Rectal smooth muscle tissue (tissue), 1 donor: ENCODE measurements around the gene TMEM106C.

ENCODE experiments used
- H3K27ac ChIP-seq: one replicate; pipeline ENCODE4 v1.7.0; 2013; ENCODE audit warnings: low read depth, low read length, inconsistent platforms
- H3K27me3 ChIP-seq: one replicate; pipeline ENCODE4 v1.7.0; 2013; ENCODE audit warnings: low read length; ENCODE audit not compliant: control insufficient read depth, insufficient read depth
- H3K36me3 ChIP-seq: one replicate; pipeline ENCODE4 v1.7.0; 2013; ENCODE audit warnings: low read length; ENCODE audit not compliant: control insufficient read depth, insufficient read depth
- H3K4me1 ChIP-seq: one replicate; pipeline ENCODE4 v1.7.0; 2013; ENCODE audit warnings: low read length; ENCODE audit not compliant: control insufficient read depth, insufficient read depth
- H3K4me3 ChIP-seq: one replicate; pipeline ENCODE4 v1.7.0; 2013; ENCODE audit warnings: low read length
- H3K9ac ChIP-seq: one replicate; pipeline ENCODE4 v1.7.0; 2013; ENCODE audit warnings: low read length

Gene TMEM106C

DNA sequence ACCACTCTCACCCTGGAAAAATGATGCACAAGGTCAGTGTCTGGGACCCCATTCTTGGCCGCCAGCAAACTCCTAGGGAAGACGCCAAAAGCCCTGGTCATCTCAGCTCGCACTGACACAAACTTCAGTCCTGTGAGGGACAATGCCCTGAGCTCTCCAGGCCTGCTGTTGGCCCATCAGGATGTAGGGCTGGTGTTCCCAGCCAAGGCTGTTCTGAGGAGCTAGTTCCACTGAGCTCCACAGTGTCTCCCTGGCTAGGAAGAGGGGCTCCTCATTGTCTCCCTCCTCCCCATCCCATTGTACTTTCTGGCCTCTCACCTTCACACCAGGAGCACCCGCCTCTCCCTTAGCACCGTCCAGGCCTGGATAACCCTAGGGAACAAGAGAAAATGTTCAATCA lies 30.1 kb downstream of the TMEM106C start:
- H3K36me3 ChIP-seq = no peaks in the 10 kb centered on the region
- no peaks in the 10 kb centered on the region for H3K27me3 ChIP-seq
- no peak overlapping the region for H3K27ac ChIP-seq
- H3K4me1 ChIP-seq = no peaks in the 10 kb centered on the region
- no peak overlapping the region for H3K9ac ChIP-seq
- no peak overlapping the region for H3K4me3 ChIP-seq

DNA sequence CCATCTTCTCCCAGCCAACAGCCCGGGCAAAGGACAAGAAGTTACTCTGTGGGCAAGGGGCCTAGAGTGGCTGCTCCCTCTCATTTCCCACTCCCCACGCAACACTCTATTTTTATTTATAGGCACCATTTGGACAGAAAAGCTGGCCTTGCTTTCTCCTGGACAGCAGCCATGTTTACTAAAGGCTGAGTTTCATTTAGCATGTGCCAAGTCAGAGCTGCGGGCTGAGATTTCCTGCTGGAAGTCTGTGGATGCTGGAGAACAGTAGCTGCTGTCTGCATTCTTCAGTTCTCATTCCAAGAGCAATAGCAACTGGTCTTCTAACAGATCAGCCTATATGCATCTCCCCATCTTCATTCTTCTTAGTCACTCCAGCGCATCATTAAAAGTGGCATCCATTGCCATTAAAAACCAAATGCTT lies 32.6 kb downstream of the TMEM106C start:
- Histone ChIP-seq H3K4me3 (no peak overlapping the region), H3K4me1 (no peaks in the 10 kb centered on the region), H3K27ac (no peak overlapping the region), H3K36me3 (no peaks in the 10 kb centered on the region), H3K27me3 (peaks cover 6% of the 10 kb centered on the region), H3K9ac (no peak overlapping the region)

DNA sequence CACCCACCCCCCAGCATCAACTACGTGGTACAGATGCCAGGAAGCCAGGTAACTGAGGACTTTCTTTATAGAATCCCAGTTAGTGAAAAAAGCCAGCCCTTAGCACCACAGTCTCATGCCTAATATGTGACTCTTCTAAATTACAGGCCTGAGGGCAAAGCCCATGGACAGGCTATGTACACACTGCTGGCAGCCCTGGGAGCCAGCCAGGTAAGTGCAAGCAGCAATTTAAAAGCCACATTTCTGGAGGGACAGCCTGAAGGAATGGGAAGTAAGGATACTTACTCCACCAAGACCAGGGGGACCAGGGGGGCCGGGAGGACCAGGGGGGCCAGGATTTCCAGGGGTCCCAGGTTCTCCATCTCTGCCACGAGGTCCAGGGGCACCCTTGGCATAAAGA lies 33.9 kb downstream of the TMEM106C start:
- Histone ChIP-seq H3K27me3 (peaks cover 10% of the 10 kb centered on the region), H3K4me3 (no peak overlapping the region), H3K36me3 (no peaks in the 10 kb centered on the region), H3K27ac (no peak overlapping the region), H3K4me1 (peaks cover 4% of the 10 kb centered on the region), H3K9ac (no peak overlapping the region)

DNA sequence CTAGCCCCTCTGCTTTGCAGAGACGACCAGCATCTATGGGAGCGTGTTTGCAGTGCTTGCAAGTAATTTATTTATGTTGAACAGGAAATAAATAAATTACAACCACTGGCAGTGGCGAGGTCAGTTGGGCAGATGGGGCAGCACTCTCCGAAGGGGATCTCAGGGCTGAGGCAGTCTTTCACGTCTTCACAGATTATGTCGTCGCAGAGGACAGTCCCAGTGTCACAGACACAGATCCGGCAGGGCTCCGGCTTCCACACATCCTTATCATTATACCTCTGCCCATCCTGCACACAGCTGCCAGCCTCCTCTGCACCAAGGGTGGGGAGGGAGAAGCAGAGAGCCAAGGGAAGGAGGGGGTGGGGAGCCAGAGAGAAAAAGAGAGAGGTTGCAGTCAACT lies 36.4 kb downstream of the TMEM106C start:
- Histone ChIP-seq H3K4me1 (peaks cover 8% of the 10 kb centered on the region), H3K4me3 (no peak overlapping the region), H3K9ac (no peak overlapping the region), H3K27ac (no peak overlapping the region), H3K27me3 (peaks cover 31% of the 10 kb centered on the region), H3K36me3 (no peaks in the 10 kb centered on the region)

DNA sequence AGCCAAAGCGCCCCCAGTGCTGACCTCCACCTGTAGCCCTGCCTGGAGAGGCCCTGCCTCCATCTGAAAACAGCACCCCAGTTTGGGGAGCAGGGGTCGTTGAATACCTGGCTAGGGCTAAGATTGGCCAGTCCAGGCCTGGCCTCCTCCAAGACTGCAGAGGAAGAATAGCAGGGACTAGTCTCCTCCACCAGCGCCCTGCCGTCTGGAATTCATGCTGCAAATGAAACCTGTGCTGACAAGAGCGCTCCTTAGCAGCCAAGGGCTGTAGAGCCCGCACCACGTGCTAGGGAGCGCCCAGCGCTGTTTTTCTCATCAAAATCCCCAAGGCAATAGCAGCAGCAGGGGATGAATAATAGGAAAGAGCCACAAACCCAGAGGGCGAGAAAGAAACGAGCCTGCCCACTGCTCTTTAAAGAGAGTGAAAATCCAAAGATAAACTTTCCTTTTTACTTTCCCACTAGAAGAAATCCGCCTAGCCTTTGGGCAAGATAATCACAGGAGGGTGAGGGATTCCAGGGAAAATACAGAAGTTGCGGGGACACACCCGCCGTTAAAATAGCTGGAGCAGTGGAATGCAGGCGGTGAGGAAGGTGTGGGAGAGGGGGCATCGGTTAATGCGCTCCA lies 37.6 kb downstream of the TMEM106C start:
- peaks cover 8% of the 10 kb centered on the region for H3K4me1 ChIP-seq
- peaks cover 41% of the 10 kb centered on the region for H3K27me3 ChIP-seq
- no peak overlapping the region for H3K9ac ChIP-seq
- H3K4me3 ChIP-seq = peak overlapping the region; percentile 66
- no peaks in the 10 kb centered on the region for H3K36me3 ChIP-seq
- H3K27ac ChIP-seq = no peak overlapping the region

DNA sequence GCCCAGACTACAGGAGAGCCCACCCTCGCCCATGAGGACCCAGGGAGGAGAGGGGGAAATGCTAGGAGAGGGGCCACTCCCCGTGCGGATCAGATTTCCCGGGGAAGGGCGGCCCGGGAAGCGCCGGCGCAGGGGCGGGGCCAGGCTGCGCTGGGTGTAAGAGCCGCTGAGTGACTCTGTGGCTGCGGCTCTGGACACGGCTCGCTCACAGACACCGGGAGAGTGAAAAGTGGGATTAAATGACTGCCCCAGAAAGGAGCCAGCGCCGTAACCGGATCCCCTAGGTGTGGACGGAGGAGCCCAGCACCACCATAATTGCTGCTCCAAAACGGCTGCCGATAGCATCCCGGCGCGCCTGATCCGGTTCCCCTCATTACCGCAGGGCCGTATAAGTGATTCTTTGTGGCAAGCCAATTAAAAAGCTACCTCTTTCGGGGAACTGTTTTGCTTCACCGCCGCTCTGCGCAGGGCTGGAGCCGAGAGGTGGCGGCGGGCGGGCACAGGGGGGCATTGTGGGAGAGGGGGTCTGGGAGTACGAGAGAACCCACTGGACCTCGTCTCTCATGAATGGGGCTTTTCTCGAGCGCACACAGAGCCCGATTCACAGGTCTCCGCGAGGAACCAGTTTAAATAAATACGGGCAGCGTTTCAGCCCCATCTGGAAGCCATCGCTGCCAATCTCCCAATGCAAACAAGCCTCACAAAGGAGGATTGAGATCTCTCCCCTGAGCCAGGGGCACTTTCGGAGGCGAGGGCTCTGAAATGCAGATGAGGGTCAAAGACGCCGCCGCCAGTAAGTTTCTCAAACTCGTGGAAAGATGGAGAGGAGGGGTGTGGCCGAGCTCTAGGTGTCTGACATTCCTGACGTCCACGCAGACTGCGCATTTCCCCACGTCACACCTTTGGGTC lies 38.4 kb downstream of the TMEM106C start:
- H3K4me1 ChIP-seq = peaks cover 8% of the 10 kb centered on the region

DNA sequence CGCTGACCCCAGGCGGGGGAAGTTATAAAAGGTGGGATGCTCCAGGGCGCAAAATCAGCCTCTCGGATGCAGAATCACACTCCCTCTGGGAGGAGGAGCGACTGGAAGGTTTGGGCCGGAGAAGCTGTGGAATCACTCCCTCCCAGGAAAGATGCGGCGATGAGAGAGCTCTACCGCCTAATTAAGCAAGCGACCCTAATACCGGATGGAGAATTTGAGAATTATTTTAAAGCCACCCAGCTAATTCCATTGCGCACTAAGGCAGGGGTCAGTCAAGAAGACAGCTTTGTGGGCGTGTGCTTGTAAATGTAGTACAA lies 39.0 kb downstream of the TMEM106C start:
- H3K27ac ChIP-seq = no peak overlapping the region
- no peaks in the 10 kb centered on the region for H3K36me3 ChIP-seq
- H3K4me1 ChIP-seq = peaks cover 8% of the 10 kb centered on the region
- H3K27me3 ChIP-seq = peaks cover 44% of the 10 kb centered on the region
- H3K9ac ChIP-seq = no peak overlapping the region
- peak overlapping the region; percentile 66 for H3K4me3 ChIP-seq

More for the DNA sequence above, 38.4 kb downstream of the TMEM106C start:
- Histone ChIP-seq H3K36me3 (no peaks in the 10 kb centered on the region), H3K4me3 (peak overlapping the region; percentile 66), H3K27ac (no peak overlapping the region), H3K9ac (no peak overlapping the region), H3K27me3 (peaks cover 41% of the 10 kb centered on the region)

DNA sequence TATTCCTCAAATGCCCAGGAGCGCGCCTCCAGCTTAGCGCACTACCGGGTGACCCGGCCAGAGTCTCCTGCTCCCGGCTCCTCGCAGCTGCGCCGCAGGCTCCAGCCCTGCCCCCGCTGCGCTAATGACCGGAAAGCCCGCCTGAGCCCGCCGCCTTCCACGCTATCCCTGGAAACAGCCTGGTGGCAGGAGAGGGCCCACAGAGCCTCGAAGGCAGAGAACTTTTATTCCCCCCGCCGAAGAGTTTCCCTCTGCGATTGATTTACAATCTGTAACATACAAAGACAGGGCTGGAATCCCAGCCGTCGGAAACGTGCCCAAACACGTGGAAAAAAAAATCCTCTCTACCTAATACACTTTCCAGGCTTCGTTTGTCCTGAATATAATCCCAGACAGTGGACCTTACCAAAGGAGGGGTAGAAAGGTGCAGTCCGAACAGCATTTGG lies 39.4 kb downstream of the TMEM106C start:
- H3K36me3 ChIP-seq = no peaks in the 10 kb centered on the region
- peaks cover 44% of the 10 kb centered on the region for H3K27me3 ChIP-seq
- H3K27ac ChIP-seq = no peak overlapping the region
- H3K4me3 ChIP-seq = peak overlapping the region; percentile 33
- peaks cover 8% of the 10 kb centered on the region for H3K4me1 ChIP-seq
- H3K9ac ChIP-seq = no peak overlapping the region

DNA sequence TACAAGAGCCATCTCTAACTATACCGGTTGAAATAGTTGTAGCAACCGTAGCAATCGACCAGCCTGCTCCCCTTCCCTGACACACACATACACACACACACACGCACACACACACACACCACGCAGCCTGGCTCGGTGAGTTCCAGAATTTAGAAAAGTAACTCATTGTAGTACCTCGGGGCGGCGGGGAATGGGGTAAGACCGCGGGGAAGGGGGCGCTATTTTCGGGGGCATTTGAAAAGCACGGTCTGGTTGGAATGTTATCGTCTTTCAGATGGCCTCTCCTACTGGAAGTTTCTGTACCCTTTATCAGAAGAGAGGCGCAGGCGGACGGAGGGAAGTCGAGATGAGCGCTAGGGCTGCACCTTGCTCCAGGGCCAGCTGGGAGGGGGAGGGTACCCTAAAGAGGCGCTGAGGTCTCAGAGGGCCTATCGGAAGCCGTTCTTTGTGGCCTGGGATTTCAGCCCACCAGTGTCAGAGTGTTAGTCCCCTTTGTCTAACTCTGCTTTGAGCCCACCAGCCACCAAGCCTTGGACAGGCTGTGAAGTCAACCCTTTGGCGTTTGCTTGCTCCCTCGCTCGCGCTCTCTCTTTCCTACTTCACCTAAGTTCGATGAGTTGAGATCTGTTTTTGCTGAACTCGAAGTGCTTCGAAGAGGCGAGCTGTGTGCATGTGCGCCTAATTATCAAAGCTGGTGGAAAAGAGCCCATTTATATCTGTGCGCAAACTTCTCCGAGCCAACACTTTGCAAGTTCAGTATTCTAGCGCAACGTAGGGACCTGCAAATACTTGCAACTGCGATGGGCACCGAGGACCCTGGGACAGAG lies 40.0 kb downstream of the TMEM106C start:
- no peak overlapping the region for H3K27ac ChIP-seq
- no peak overlapping the region for H3K9ac ChIP-seq
- no peaks in the 10 kb centered on the region for H3K36me3 ChIP-seq
- H3K4me3 ChIP-seq = peak overlapping the region; percentile 44
- H3K4me1 ChIP-seq = peaks cover 8% of the 10 kb centered on the region
- H3K27me3 ChIP-seq = peaks cover 44% of the 10 kb centered on the region

DNA sequence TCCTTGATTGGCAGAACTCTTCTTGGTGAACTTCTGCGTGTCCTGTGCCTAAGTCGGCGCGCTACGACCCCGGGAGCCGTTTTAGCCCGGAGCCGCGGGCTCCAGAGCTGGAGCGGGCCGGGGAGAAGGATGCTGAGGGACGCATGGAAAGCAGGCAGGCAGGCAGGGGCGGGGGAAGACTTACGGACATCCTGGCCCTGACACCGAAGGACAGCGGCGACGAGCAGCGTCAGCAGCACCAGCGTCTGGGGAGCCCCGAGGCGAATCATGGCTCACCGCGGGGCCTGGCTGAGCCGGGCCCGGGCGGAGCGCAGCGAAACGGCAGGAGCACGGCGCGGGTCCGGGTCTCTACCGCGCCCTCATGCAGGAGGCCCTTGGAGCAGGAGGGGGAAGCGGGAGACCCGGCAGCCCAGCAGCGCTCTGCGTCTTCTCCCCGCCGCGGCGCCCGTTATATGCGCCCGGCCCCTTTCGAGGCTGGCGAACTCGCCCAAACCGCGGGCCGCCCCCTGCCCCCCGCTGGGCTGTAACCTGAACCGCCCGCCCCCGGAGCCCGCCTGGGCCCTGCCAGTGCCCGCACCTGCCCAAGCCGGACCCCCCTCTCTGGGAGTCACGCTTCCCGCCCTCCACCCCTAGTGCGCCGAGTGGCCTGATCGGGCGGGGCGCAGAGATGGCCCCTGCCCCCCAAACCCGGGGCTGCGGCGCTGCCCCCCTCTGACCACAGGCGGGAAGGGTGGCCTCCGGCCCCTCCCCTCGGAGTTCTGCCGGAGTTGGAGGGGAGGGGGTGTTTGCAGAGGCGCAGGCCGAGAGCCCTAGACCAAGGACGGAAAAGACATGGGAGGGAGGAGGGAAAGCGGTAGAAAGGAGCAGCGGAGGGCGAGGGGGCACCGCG lies 40.9 kb downstream of the TMEM106C start, which contains the start of gene COL2A1:
COL2A1 (minus strand) TSS at position 424 of the 889 bp plus-strand sequence; CDS start at position 269, 155 bp downstream.
- peaks cover 8% of the 10 kb centered on the region for H3K4me1 ChIP-seq
- H3K27ac ChIP-seq = no peak within 1 kb of the TSS
- H3K4me3 ChIP-seq = peak within 1 kb of the TSS; percentile 44
- peaks cover 41% of the 10 kb centered on the region for H3K27me3 ChIP-seq
- no peak within 1 kb of the TSS for H3K9ac ChIP-seq
- no peaks in the 10 kb centered on the region for H3K36me3 ChIP-seq

DNA sequence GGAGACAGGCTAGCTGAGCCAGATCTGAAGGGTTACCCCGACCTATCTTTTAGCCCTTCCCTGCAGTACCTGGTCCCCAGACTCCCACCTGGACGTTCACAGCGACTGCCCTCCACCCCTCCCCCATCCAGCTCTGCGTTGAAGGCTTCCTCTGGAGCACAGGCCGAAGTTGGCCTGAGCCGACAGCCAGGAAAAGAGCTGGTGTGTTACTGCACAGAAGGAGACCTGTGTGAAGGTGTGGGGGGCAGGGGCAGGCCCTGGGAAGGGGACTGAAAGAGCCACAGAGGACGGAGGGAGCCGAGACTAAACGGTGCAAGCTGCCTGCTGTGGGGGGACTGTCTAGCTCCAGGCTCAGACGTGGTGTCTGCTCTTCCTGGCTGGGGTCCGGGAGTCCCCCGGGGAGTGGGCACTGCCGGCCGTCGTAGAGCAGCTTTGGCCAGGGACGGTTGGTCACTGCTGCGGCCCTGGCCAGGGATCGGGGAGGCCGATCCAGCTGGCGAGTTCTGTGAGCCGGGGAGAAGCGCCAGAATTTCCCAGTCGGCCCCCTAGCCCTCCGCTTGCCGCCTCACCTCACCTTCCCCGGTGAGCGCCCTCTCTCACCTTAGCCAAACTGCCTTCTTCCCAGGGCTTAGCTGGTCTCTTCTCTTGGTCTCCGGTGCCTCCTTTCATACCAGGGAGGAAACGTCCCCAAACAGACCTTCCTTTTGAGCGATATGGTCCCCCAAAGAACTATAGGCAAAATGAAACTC lies 41.8 kb downstream of the TMEM106C start:
- peaks cover 44% of the 10 kb centered on the region for H3K27me3 ChIP-seq
- H3K9ac ChIP-seq = no peak overlapping the region
- no peak overlapping the region for H3K4me3 ChIP-seq
- H3K36me3 ChIP-seq = no peaks in the 10 kb centered on the region
- H3K4me1 ChIP-seq = peaks cover 8% of the 10 kb centered on the region
- no peak overlapping the region for H3K27ac ChIP-seq
